Uterus (tissue), 4 donors: Measurements from ENCODE around the gene GRPR. TPM values are rescaled to one million over a fixed set of nuclear protein-coding genes. Genes with fewer than 3 reads are reported as not detected.

Experiments
- DNase-seq, 2 donors: peaks; one replicate each; pipeline ENCODE4 v3.0.0-alpha.2; 2019 to 2020
- H3K27ac ChIP-seq, 2 donors: fragments of 200-600 bp; sonication (generic); 1 replicate in 1 of 2; 2 replicates in 1 of 2; pipeline ENCODE4 v1.5.1; 2016 to 2018
- H3K27me3 ChIP-seq, 2 donors: fragments of 200-600 bp; sonication (generic); one replicate each; pipeline ENCODE4 v1.5.1; 2018 to 2019; ENCODE audit warnings: control low read depth in 1 of 2
- H3K36me3 ChIP-seq, 2 donors: fragments of 200-600 bp; sonication (generic); one replicate each; pipeline ENCODE4 v1.5.1; 2019; ENCODE audit warnings: control low read depth in 1 of 2
- H3K4me1 ChIP-seq, 2 donors: fragments of 200-600 bp; sonication (generic); one replicate each; pipeline ENCODE4 v1.5.1; 2018 to 2019; ENCODE audit warnings: control low read depth in 1 of 2
- H3K4me3 ChIP-seq, 2 donors: fragments of 200-600 bp; sonication (generic); 1 replicate in 1 of 2; 2 replicates in 1 of 2; pipeline ENCODE4 v1.5.1; 2018 to 2019; ENCODE audit warnings: mild to moderate bottlenecking in 1 of 2
- H3K9me3 ChIP-seq, 2 donors: fragments of 200-600 bp; sonication (generic); one replicate each; pipeline ENCODE4 v1.5.1; 2019; ENCODE audit warnings: control low read depth in 1 of 2
- CTCF ChIP-seq, 4 experiments: fragments of 200-600 bp in 2 of 4; fragments of 450-650 bp in 2 of 4; sonication (generic) in 2 of 4; IDR thresholded peaks; one replicate each; pipeline ENCODE4 v1.5.1; 2016 to 2019; ENCODE audit warnings: antibody characterized with exemption in 4 of 4, mild to moderate bottlenecking in 2 of 4, moderate library complexity in 1 of 4
- POLR2A ChIP-seq, 2 donors: fragments of 450-650 bp; IDR thresholded peaks; one replicate each; pipeline ENCODE4 v1.6.1; 2016; ENCODE audit warnings: antibody characterized with exemption in 2 of 2, mild to moderate bottlenecking in 1 of 2, moderate library complexity in 1 of 2
- intact Hi-C: fragments of 100-400 bp; cut with DNase I; formaldehyde crosslinking; loops from one replicate; pipeline ENCODE4 v1.15.1; 2023; ENCODE audit warnings: low total_unique reads
- total RNA-seq, 4 donors: library from RNA; depleted of rRNA in 3 of 4; stranded (reverse); fragments of >200 nt in 3 of 4; gene quantifications; one replicate each; pipeline versions ENCODE4 v1.1.0 to v1.2.4, GENCODE V29; 2014 to 2023
- donor health status: DM: yes; HTN: yes; CAD: no.

The GRPR gene
- total RNA-seq, 4 donors from 2014 or later, result 0.48 to 0.77 (median 0.67) TPM; not detected in 1

- intact Hi-C loops, result no loop called here
- no peaks in the 10 kb centered on the region for H3K9me3 ChIP-seq
- H3K27ac ChIP-seq, result no peak overlapping the region
Measured at GRCh38 chrX:16136080-16136479, 12.7 kb downstream of the GRPR start.

GRCh38 chrX:16137416-16138107, 14.2 kb downstream of the GRPR start:
- Histone ChIP-seq H3K4me1 (no peaks in the 10 kb centered on the region), H3K4me3 (no peak overlapping the region), H3K27ac (no peak overlapping the region), H3K27me3 (peaks cover 0 to 4% of the 10 kb centered on the region in 2 donors), H3K9me3 (no peaks in the 10 kb centered on the region), H3K36me3 (no peaks in the 10 kb centered on the region)
- no peak for DNase-seq
- intact Hi-C loops, result no loop called here
- TF ChIP-seq POLR2A (IDR thresholded peaks at IDR 0.05) (no peak), CTCF (IDR thresholded peaks at IDR 0.05) (no peak)

More at GRCh38 chrX:16136080-16136479, 12.7 kb downstream of the GRPR start:
- Histone ChIP-seq H3K36me3 (no peaks in the 10 kb centered on the region), H3K27me3 (peaks cover 0 to 4% of the 10 kb centered on the region in 2 donors), H3K4me1 (no peaks in the 10 kb centered on the region), H3K4me3 (no peak overlapping the region)
- TF ChIP-seq CTCF (IDR thresholded peaks at IDR 0.05), result no peak
- no peak for TF ChIP-seq POLR2A (IDR thresholded peaks at IDR 0.05)
- no peak for DNase-seq

- H3K36me3 ChIP-seq, result no peaks in the 10 kb centered on the region
- H3K4me3 ChIP-seq, result no peak overlapping the region
- H3K4me1 ChIP-seq, result no peaks in the 10 kb centered on the region
- no peaks in the 10 kb centered on the region for H3K9me3 ChIP-seq
- H3K27ac ChIP-seq, result no peak overlapping the region
- intact Hi-C loops, result no loop called here
- TF ChIP-seq POLR2A (IDR thresholded peaks at IDR 0.05) (no peak), CTCF (IDR thresholded peaks at IDR 0.05) (no peak)
- no peak for DNase-seq
- H3K27me3 ChIP-seq, result peaks cover 0 to 4% of the 10 kb centered on the region in 2 donors
Measured at GRCh38 chrX:16138108-16138427, 14.7 kb downstream of the GRPR start.

GRCh38 chrX:16140448-16140847, 17.1 kb downstream of the GRPR start:
- H3K4me3 ChIP-seq, result no peak overlapping the region
- intact Hi-C loops, result no loop called here
- no peak for TF ChIP-seq CTCF (IDR thresholded peaks at IDR 0.05)
- TF ChIP-seq POLR2A (IDR thresholded peaks at IDR 0.05), result no peak
- H3K4me1 ChIP-seq, result no peaks in the 10 kb centered on the region
- H3K27me3 ChIP-seq, result peaks cover 0 to 4% of the 10 kb centered on the region in 2 donors
- DNase-seq, result no peak
- no peak overlapping the region for H3K27ac ChIP-seq
- H3K9me3 ChIP-seq, result no peaks in the 10 kb centered on the region
- no peaks in the 10 kb centered on the region for H3K36me3 ChIP-seq

GRCh38 chrX:16140983-16141382, 17.6 kb downstream of the GRPR start:
- no peaks in the 10 kb centered on the region for H3K9me3 ChIP-seq
- DNase-seq, result no peak
- H3K4me3 ChIP-seq, result no peak overlapping the region
- TF ChIP-seq POLR2A (IDR thresholded peaks at IDR 0.05), result no peak
- TF ChIP-seq CTCF (IDR thresholded peaks at IDR 0.05), result no peak
- intact Hi-C loops, result no loop called here
- peaks cover 0 to 4% of the 10 kb centered on the region in 2 donors for H3K27me3 ChIP-seq
- H3K36me3 ChIP-seq, result no peaks in the 10 kb centered on the region
- no peaks in the 10 kb centered on the region for H3K4me1 ChIP-seq
- H3K27ac ChIP-seq, result no peak overlapping the region
